Activated T-cell treated with anti-CD3 and anti-CD28 coated beads, Interleukin-2, amount 50 U/mL, for 1 hour (primary cell): ENCODE results near the gene MRNIP.

Source experiments
- DNase-seq: peaks from one replicate; pipeline ENCODE4 v3.0.0-alpha.2; 2020

Gene MRNIP

GRCh38 chr5:179858586-179859427, at the start of gene MRNIP:
TSS of gene MRNIP (minus strand) at chr5:179858817. CDS start at chr5:179858796, 21 bp downstream.
- peak; percentile 87 for DNase-seq

- peak; percentile 81 for DNase-seq
These were observed 49.1 kb upstream of the MRNIP start, which contains the start of gene TBC1D9B for GRCh38 chr5:179907556-179908324. TSS of gene TBC1D9B (minus strand) at chr5:179907897. CDS start at chr5:179907821, 76 bp downstream.

GRCh38 chr5:179906795-179907555, 48.4 kb upstream of the MRNIP start:
- peak; percentile 40 for DNase-seq

- no peak for DNase-seq
These were observed 47.7 kb upstream of the MRNIP start for GRCh38 chr5:179906294-179906794.

GRCh38 chr5:179905161-179905560, 46.5 kb upstream of the MRNIP start:
- no peak for DNase-seq

- no peak for DNase-seq
These were observed 46.0 kb upstream of the MRNIP start for GRCh38 chr5:179904463-179905160.

GRCh38 chr5:179902763-179903158, 44.1 kb upstream of the MRNIP start:
- no peak for DNase-seq

- DNase-seq: no peak
These were observed 43.5 kb upstream of the MRNIP start for GRCh38 chr5:179901915-179902762.

- DNase-seq: no peak
These were observed 42.8 kb upstream of the MRNIP start for GRCh38 chr5:179901462-179901861.

GRCh38 chr5:179900711-179901110, 42.1 kb upstream of the MRNIP start:
- no peak for DNase-seq

- DNase-seq: no peak
These were observed 41.6 kb upstream of the MRNIP start for GRCh38 chr5:179900206-179900605.

- DNase-seq: no peak
These were observed 37.2 kb upstream of the MRNIP start for GRCh38 chr5:179895861-179896260.

GRCh38 chr5:179893958-179894895, 35.6 kb upstream of the MRNIP start:
- DNase-seq: no peak

- DNase-seq: no peak
These were observed 34.7 kb upstream of the MRNIP start for GRCh38 chr5:179893076-179893957.

GRCh38 chr5:179892255-179892654, 33.6 kb upstream of the MRNIP start:
- DNase-seq: no peak

GRCh38 chr5:179890751-179891682, 32.4 kb upstream of the MRNIP start:
- DNase-seq: no peak

GRCh38 chr5:179889885-179890284, 31.3 kb upstream of the MRNIP start:
- DNase-seq: no peak

- DNase-seq: no peak
These were observed 29.2 kb upstream of the MRNIP start for GRCh38 chr5:179887802-179888201.
